GM19035 (cell line): ENCODE results near the gene CMC4.

ENCODE experiments used
- ATAC-seq: cut with Tn5 transposase; IDR thresholded peaks from one replicate; pipeline ENCODE4 v1.9.1; 2021; ENCODE audit not compliant: unreplicated experiment

Gene CMC4

GRCh38 chrX:155070975-155071693 lies at the start of gene CMC4, which contains the start of the genes BRCC3 and MTCP1:
Gene CMC4, minus strand, starts transcription at chrX:155071136. Its CDS starts 7,113 bp downstream, at chrX:155064023.
Gene BRCC3, plus strand, starts transcription at chrX:155071508. Its CDS starts 20 bp downstream, at chrX:155071528.
Gene MTCP1, minus strand, starts transcription at chrX:155071136. Its CDS starts 5,126 bp downstream, at chrX:155066010.
- ATAC-seq, result peak; percentile 90

- no peak for ATAC-seq
Measured at GRCh38 chrX:155115174-155115819, 44.4 kb upstream of the CMC4 start.

- no peak for ATAC-seq
Measured at GRCh38 chrX:155113097-155113496, 42.2 kb upstream of the CMC4 start.

- ATAC-seq, result no peak
Measured at GRCh38 chrX:155112171-155112570, 41.2 kb upstream of the CMC4 start.

- ATAC-seq, result no peak
Measured at GRCh38 chrX:155108427-155108826, 37.5 kb upstream of the CMC4 start.

- ATAC-seq, result no peak
Measured at GRCh38 chrX:155105919-155106318, 35.0 kb upstream of the CMC4 start.

- ATAC-seq, result no peak
Measured at GRCh38 chrX:155094468-155095061, 23.6 kb upstream of the CMC4 start.

- no peak for ATAC-seq
Measured at GRCh38 chrX:155086961-155087735, 16.2 kb upstream of the CMC4 start.

- no peak for ATAC-seq
Measured at GRCh38 chrX:155086202-155086840, 15.4 kb upstream of the CMC4 start.

GRCh38 chrX:155071694-155072280 lies 851 bp upstream of the CMC4 start:
- peak; percentile 35 for ATAC-seq

GRCh38 chrX:155070663-155070974 lies 317 bp downstream of the CMC4 start:
- peak; percentile 24 for ATAC-seq

- ATAC-seq, result no peak
Measured at GRCh38 chrX:155070038-155070437, 898 bp downstream of the CMC4 start.

- ATAC-seq, result no peak
Measured at GRCh38 chrX:155069414-155069813, 1.5 kb downstream of the CMC4 start.

- ATAC-seq, result no peak
Measured at GRCh38 chrX:155068165-155068564, 2.8 kb downstream of the CMC4 start.

- no peak for ATAC-seq
Measured at GRCh38 chrX:155065035-155065734, 5.8 kb downstream of the CMC4 start.

- no peak for ATAC-seq
Measured at GRCh38 chrX:155061760-155062159, 9.2 kb downstream of the CMC4 start.

GRCh38 chrX:155056877-155057792 lies 13.8 kb downstream of the CMC4 start:
- peak; percentile 71 for ATAC-seq

- ATAC-seq, result no peak
Measured at GRCh38 chrX:155056471-155056870, 14.5 kb downstream of the CMC4 start.

GRCh38 chrX:155055494-155055893 lies 15.4 kb downstream of the CMC4 start:
- ATAC-seq, result no peak
